ENCODE data around the gene LDLRAD3.

The LDLRAD3 gene

GRCh38 chr11:36192425-36193289 lies 248.8 kb downstream of the LDLRAD3 start:
- Histone ChIP-seq H3K4me1 (ENCODE audit: control insufficient read depth, insufficient read depth, low read length, poor library complexity, severe bottlenecking) (peaks cover 1% of the 10 kb centered on the region), H3K36me3 (ENCODE audit: control insufficient read depth, insufficient read depth, low read length) (peaks cover 15% of the 10 kb centered on the region), H3K4me3 (ENCODE audit: extremely low read depth, insufficient read depth, low read length, poor library complexity, severe bottlenecking) (no peak overlapping the region), H3K9me3 (ENCODE audit: control insufficient read depth, low read length) (peaks cover 3% of the 10 kb centered on the region), H3K27ac (ENCODE audit: low read depth, low read length, severe bottlenecking) (no peak overlapping the region)
- 89 to 97% methylated on average over 3 to 8 of the region's 8 CpGs for WGBS, 2 experiments (ENCODE audit: insufficient coverage in 2 of 2)

GRCh38 chr11:36193290-36193619 lies 249.4 kb downstream of the LDLRAD3 start:
- no peak overlapping the region for H3K27ac ChIP-seq (ENCODE audit: low read depth, low read length, severe bottlenecking)
- no peak overlapping the region for H3K4me3 ChIP-seq (ENCODE audit: extremely low read depth, insufficient read depth, low read length, poor library complexity, severe bottlenecking)
- no peaks in the 10 kb centered on the region for H3K4me1 ChIP-seq (ENCODE audit: control insufficient read depth, insufficient read depth, low read length, poor library complexity, severe bottlenecking)
- peaks cover 21% of the 10 kb centered on the region for H3K36me3 ChIP-seq (ENCODE audit: control insufficient read depth, insufficient read depth, low read length)
- 80 to 96% methylated on average over 5 of the region's 6 CpGs for WGBS, 2 experiments (ENCODE audit: insufficient coverage in 2 of 2)
- peaks cover 3% of the 10 kb centered on the region for H3K9me3 ChIP-seq (ENCODE audit: control insufficient read depth, low read length)

- Histone ChIP-seq H3K9me3 (ENCODE audit: control insufficient read depth, low read length) (peaks cover 3% of the 10 kb centered on the region), H3K4me1 (ENCODE audit: control insufficient read depth, insufficient read depth, low read length, poor library complexity, severe bottlenecking) (no peaks in the 10 kb centered on the region), H3K4me3 (ENCODE audit: extremely low read depth, insufficient read depth, low read length, poor library complexity, severe bottlenecking) (no peak overlapping the region), H3K36me3 (ENCODE audit: control insufficient read depth, insufficient read depth, low read length) (peaks cover 21% of the 10 kb centered on the region), H3K27ac (ENCODE audit: low read depth, low read length, severe bottlenecking) (no peak overlapping the region)
- 80 to 100% methylated on average over 1 of the region's 1 CpG for WGBS, 2 experiments (ENCODE audit: insufficient coverage in 2 of 2)
Measured at GRCh38 chr11:36193721-36194120, 249.9 kb downstream of the LDLRAD3 start.

- no peaks in the 10 kb centered on the region for H3K4me1 ChIP-seq (ENCODE audit: control insufficient read depth, insufficient read depth, low read length, poor library complexity, severe bottlenecking)
- no peak overlapping the region for H3K4me3 ChIP-seq (ENCODE audit: extremely low read depth, insufficient read depth, low read length, poor library complexity, severe bottlenecking)
- H3K36me3 ChIP-seq (ENCODE audit: control insufficient read depth, insufficient read depth, low read length) = peaks cover 24% of the 10 kb centered on the region
- peak overlapping the region; percentile 16 for H3K27ac ChIP-seq (ENCODE audit: low read depth, low read length, severe bottlenecking)
- 100% methylated on average over 2 of the region's 5 CpGs; no CpG with 5 or more reads in 1 of the 2 experiments for WGBS, 2 experiments (ENCODE audit: insufficient coverage in 2 of 2)
- no peaks in the 10 kb centered on the region for H3K9me3 ChIP-seq (ENCODE audit: control insufficient read depth, low read length)
Measured at GRCh38 chr11:36195496-36196354, 251.9 kb downstream of the LDLRAD3 start.

- H3K4me3 ChIP-seq (ENCODE audit: extremely low read depth, insufficient read depth, low read length, poor library complexity, severe bottlenecking) = no peak overlapping the region
Measured at GRCh38 chr11:36196411-36196998, 252.6 kb downstream of the LDLRAD3 start.

GRCh38 chr11:36201411-36201810 lies 257.5 kb downstream of the LDLRAD3 start:
- H3K27ac ChIP-seq (ENCODE audit: low read depth, low read length, severe bottlenecking) = no peak overlapping the region
- no peak overlapping the region for H3K4me3 ChIP-seq (ENCODE audit: extremely low read depth, insufficient read depth, low read length, poor library complexity, severe bottlenecking)
- no peaks in the 10 kb centered on the region for H3K4me1 ChIP-seq (ENCODE audit: control insufficient read depth, insufficient read depth, low read length, poor library complexity, severe bottlenecking)
- peaks cover 28% of the 10 kb centered on the region for H3K36me3 ChIP-seq (ENCODE audit: control insufficient read depth, insufficient read depth, low read length)
- H3K9me3 ChIP-seq (ENCODE audit: control insufficient read depth, low read length) = no peaks in the 10 kb centered on the region
- 100% methylated on average over 3 of the region's 3 CpGs for WGBS, 2 experiments (ENCODE audit: insufficient coverage in 2 of 2)

More at GRCh38 chr11:36196411-36196998, 252.6 kb downstream of the LDLRAD3 start:
- 74 to 91% methylated on average over 3 to 6 of the region's 7 CpGs for WGBS, 2 experiments (ENCODE audit: insufficient coverage in 2 of 2)
- Histone ChIP-seq H3K27ac (ENCODE audit: low read depth, low read length, severe bottlenecking) (peak overlapping the region; percentile 16), H3K9me3 (ENCODE audit: control insufficient read depth, low read length) (no peaks in the 10 kb centered on the region), H3K4me1 (ENCODE audit: control insufficient read depth, insufficient read depth, low read length, poor library complexity, severe bottlenecking) (no peaks in the 10 kb centered on the region), H3K36me3 (ENCODE audit: control insufficient read depth, insufficient read depth, low read length) (peaks cover 24% of the 10 kb centered on the region)

- WGBS, 2 experiments (ENCODE audit: insufficient coverage in 2 of 2) = 100% methylated on average over 2 to 3 of the region's 3 CpGs
- no peaks in the 10 kb centered on the region for H3K4me1 ChIP-seq (ENCODE audit: control insufficient read depth, insufficient read depth, low read length, poor library complexity, severe bottlenecking)
- H3K27ac ChIP-seq (ENCODE audit: low read depth, low read length, severe bottlenecking) = no peak overlapping the region
- peaks cover 19% of the 10 kb centered on the region for H3K36me3 ChIP-seq (ENCODE audit: control insufficient read depth, insufficient read depth, low read length)
- no peaks in the 10 kb centered on the region for H3K9me3 ChIP-seq (ENCODE audit: control insufficient read depth, low read length)
- no peak overlapping the region for H3K4me3 ChIP-seq (ENCODE audit: extremely low read depth, insufficient read depth, low read length, poor library complexity, severe bottlenecking)
Measured at GRCh38 chr11:36205536-36205935, 261.7 kb downstream of the LDLRAD3 start.

- H3K4me3 ChIP-seq (ENCODE audit: extremely low read depth, insufficient read depth, low read length, poor library complexity, severe bottlenecking) = no peak overlapping the region
- H3K36me3 ChIP-seq (ENCODE audit: control insufficient read depth, insufficient read depth, low read length) = peaks cover 10% of the 10 kb centered on the region
- 100% methylated on average over 1 of the region's 2 CpGs; no CpG with 5 or more reads in 1 of the 2 experiments for WGBS, 2 experiments (ENCODE audit: insufficient coverage in 2 of 2)
- H3K9me3 ChIP-seq (ENCODE audit: control insufficient read depth, low read length) = no peaks in the 10 kb centered on the region
- peaks cover 4% of the 10 kb centered on the region for H3K4me1 ChIP-seq (ENCODE audit: control insufficient read depth, insufficient read depth, low read length, poor library complexity, severe bottlenecking)
- no peak overlapping the region for H3K27ac ChIP-seq (ENCODE audit: low read depth, low read length, severe bottlenecking)
Measured at GRCh38 chr11:36210529-36210928, 266.7 kb downstream of the LDLRAD3 start.

- H3K27ac ChIP-seq (ENCODE audit: low read depth, low read length, severe bottlenecking) = peak overlapping the region; percentile 41
- peaks cover 4% of the 10 kb centered on the region for H3K4me1 ChIP-seq (ENCODE audit: control insufficient read depth, insufficient read depth, low read length, poor library complexity, severe bottlenecking)
- no peak overlapping the region for H3K4me3 ChIP-seq (ENCODE audit: extremely low read depth, insufficient read depth, low read length, poor library complexity, severe bottlenecking)
- 86 to 100% methylated on average over 3 to 5 of the region's 8 CpGs for WGBS, 2 experiments (ENCODE audit: insufficient coverage in 2 of 2)
- no peaks in the 10 kb centered on the region for H3K9me3 ChIP-seq (ENCODE audit: control insufficient read depth, low read length)
- H3K36me3 ChIP-seq (ENCODE audit: control insufficient read depth, insufficient read depth, low read length) = peaks cover 9% of the 10 kb centered on the region
Measured at GRCh38 chr11:36211761-36212430, 268.0 kb downstream of the LDLRAD3 start.
